Trophoblast cell (in vitro differentiated cells and primary cell): ENCODE results near the gene OR8D2.

Source experiments
- DNase-seq, 2 donors: peaks; one replicate each; pipeline ENCODE4 v3.0.0-alpha.2; 2016
- H2AFZ ChIP-seq: 2 replicates; pipeline ENCODE4 v1.6.1; 2013; ENCODE audit warnings: low read length, moderate library complexity, mild to moderate bottlenecking; ENCODE audit not compliant: insufficient read depth, poor library complexity
- H2AK5ac ChIP-seq: 2 replicates; pipeline ENCODE4 v1.6.1; 2013; ENCODE audit warnings: mild to moderate bottlenecking, low read length
- H2BK120ac ChIP-seq: 2 replicates; pipeline ENCODE4 v1.6.1; 2013; ENCODE audit warnings: low read length, mild to moderate bottlenecking, moderate library complexity; ENCODE audit not compliant: insufficient read depth, poor library complexity
- H2BK12ac ChIP-seq: 2 replicates; pipeline ENCODE4 v1.6.1; 2013; ENCODE audit warnings: mild to moderate bottlenecking, low read length, moderate library complexity
- H2BK5ac ChIP-seq: 2 replicates; pipeline ENCODE4 v1.6.1; 2013; ENCODE audit warnings: low read length, low read depth, moderate library complexity, mild to moderate bottlenecking; ENCODE audit not compliant: poor library complexity
- H3K14ac ChIP-seq: 2 replicates; pipeline ENCODE4 v1.6.1; 2013; ENCODE audit warnings: mild to moderate bottlenecking, low read length
- H3K18ac ChIP-seq: 2 replicates; pipeline ENCODE4 v1.6.1; 2013; ENCODE audit warnings: mild to moderate bottlenecking, low read length
- H3K23ac ChIP-seq: 2 replicates; pipeline ENCODE4 v1.6.1; 2013; ENCODE audit warnings: low read length
- H3K27ac ChIP-seq: 2 replicates; pipeline ENCODE4 v1.5.1; 2013; ENCODE audit warnings: low read depth, mild to moderate bottlenecking, inconsistent platforms, low read length, moderate library complexity
- H3K27me3 ChIP-seq: 2 replicates; pipeline ENCODE4 v1.6.1; 2013; ENCODE audit warnings: inconsistent platforms, mild to moderate bottlenecking, low read length, moderate library complexity; ENCODE audit not compliant: insufficient read depth
- H3K36me3 ChIP-seq, 2 experiments: 1 replicate in 1 of 2; 2 replicates in 1 of 2; pipeline ENCODE4 v1.6.1; 2013; ENCODE audit warnings: low read length in 2 of 2, mild to moderate bottlenecking in 2 of 2, moderate library complexity in 1 of 2; ENCODE audit not compliant: insufficient read depth in 2 of 2, control insufficient read depth in 1 of 2
- H3K4ac ChIP-seq: 2 replicates; pipeline ENCODE4 v1.6.1; 2013; ENCODE audit warnings: low read depth, mild to moderate bottlenecking, low read length, moderate library complexity
- H3K4me1 ChIP-seq, 2 experiments: 1 replicate in 1 of 2; 2 replicates in 1 of 2; pipeline ENCODE4 v1.6.1; 2013; ENCODE audit warnings: low read length in 2 of 2, mild to moderate bottlenecking in 2 of 2, moderate library complexity in 1 of 2; ENCODE audit not compliant: insufficient read depth in 2 of 2, control insufficient read depth in 1 of 2
- H3K4me2 ChIP-seq: 2 replicates; pipeline ENCODE4 v1.6.1; 2013; ENCODE audit warnings: inconsistent platforms, mild to moderate bottlenecking, low read length, moderate library complexity
- H3K4me3 ChIP-seq: 2 replicates; pipeline ENCODE4 v1.5.1; 2013; ENCODE audit warnings: mild to moderate bottlenecking, low read depth, low read length, inconsistent platforms
- H3K79me1 ChIP-seq: one replicate; pipeline ENCODE4 v1.6.1; 2013; ENCODE audit warnings: low read length
- H3K79me2 ChIP-seq: 2 replicates; pipeline ENCODE4 v1.6.1; 2013; ENCODE audit warnings: low read length, mild to moderate bottlenecking; ENCODE audit not compliant: control insufficient read depth, insufficient read depth, poor library complexity
- H3K9ac ChIP-seq: 2 replicates; pipeline ENCODE4 v1.6.1; 2013; ENCODE audit warnings: mild to moderate bottlenecking, low read length
- H3K9me3 ChIP-seq: 2 replicates; pipeline ENCODE4 v1.6.1; 2013; ENCODE audit warnings: low read depth, mild to moderate bottlenecking, control low read depth, inconsistent platforms, low read length; ENCODE audit not compliant: insufficient read depth
- H4K12ac ChIP-seq: 2 replicates; pipeline ENCODE4 v1.6.1; 2013; ENCODE audit warnings: low read depth, mild to moderate bottlenecking, low read length, moderate library complexity
- H4K8ac ChIP-seq: 2 replicates; pipeline ENCODE4 v1.6.1; 2013; ENCODE audit warnings: low read depth, mild to moderate bottlenecking, low read length, moderate library complexity
- H4K91ac ChIP-seq: one replicate; pipeline ENCODE4 v1.6.1; 2013; ENCODE audit warnings: low read depth, mild to moderate bottlenecking, low read length, moderate library complexity
- WGBS: extraction: QIAGEN DNeasy Blood & Tissue Kit; methylation state at CpG from one replicate; pipeline ENCODE4 v1.1.7; 2013; ENCODE audit warnings: missing lambda C conversion rate; ENCODE audit not compliant: insufficient read length, insufficient coverage; ENCODE audit errors: extremely low coverage; 5-methylcytosine and 5-hydroxymethylcytosine counted together

OR8D2 gene

GRCh38 chr11:124313131-124313530, 6.9 kb downstream of the OR8D2 start:
- Histone ChIP-seq H4K8ac (no peak overlapping the region), H3K79me2 (no peaks in the 10 kb centered on the region), H3K36me3 (no peaks in the 10 kb centered on the region)

GRCh38 chr11:124311670-124312069, 8.3 kb downstream of the OR8D2 start:
- no peak overlapping the region for H2BK5ac ChIP-seq
- no peak overlapping the region for H4K91ac ChIP-seq
- no peaks in the 10 kb centered on the region for H3K4me1 ChIP-seq
- H2AFZ ChIP-seq: no peak overlapping the region
- H3K4ac ChIP-seq: no peak overlapping the region
- H3K27ac ChIP-seq: no peak overlapping the region
- H3K23ac ChIP-seq: no peak overlapping the region
- no peaks in the 10 kb centered on the region for H3K79me2 ChIP-seq
- H3K36me3 ChIP-seq: no peaks in the 10 kb centered on the region
- H3K4me3 ChIP-seq: no peak overlapping the region
- no peak overlapping the region for H2BK12ac ChIP-seq
- no peaks in the 10 kb centered on the region for H3K79me1 ChIP-seq
- no peak overlapping the region for H2AK5ac ChIP-seq
- H3K14ac ChIP-seq: no peak overlapping the region
- no peaks in the 10 kb centered on the region for H3K27me3 ChIP-seq
- H3K18ac ChIP-seq: no peak overlapping the region
- no peak overlapping the region for H2BK120ac ChIP-seq
- no peak overlapping the region for H3K9ac ChIP-seq
- no peaks in the 10 kb centered on the region for H3K9me3 ChIP-seq
- no peak for DNase-seq
- no peak overlapping the region for H4K8ac ChIP-seq
- no peak overlapping the region for H3K4me2 ChIP-seq
- H4K12ac ChIP-seq: no peak overlapping the region

More at GRCh38 chr11:124313131-124313530, 6.9 kb downstream of the OR8D2 start:
- WGBS: no CpG with 5 or more reads among the region's 4 CpGs
- no peak overlapping the region for H4K91ac ChIP-seq
- H3K9ac ChIP-seq: no peak overlapping the region
- H3K4ac ChIP-seq: no peak overlapping the region
- no peaks in the 10 kb centered on the region for H3K9me3 ChIP-seq
- no peak overlapping the region for H3K18ac ChIP-seq
- no peak overlapping the region for H3K27ac ChIP-seq
- no peak overlapping the region for H2BK5ac ChIP-seq
- no peak overlapping the region for H3K23ac ChIP-seq
- H2AK5ac ChIP-seq: no peak overlapping the region
- DNase-seq: no peak
- H3K14ac ChIP-seq: no peak overlapping the region
- no peak overlapping the region for H3K4me3 ChIP-seq
- no peak overlapping the region for H2BK12ac ChIP-seq
- H2BK120ac ChIP-seq: no peak overlapping the region
- no peaks in the 10 kb centered on the region for H3K27me3 ChIP-seq
- H3K4me2 ChIP-seq: no peak overlapping the region
- H3K79me1 ChIP-seq: no peaks in the 10 kb centered on the region
- no peak overlapping the region for H2AFZ ChIP-seq
- H4K12ac ChIP-seq: no peak overlapping the region
- no peaks in the 10 kb centered on the region for H3K4me1 ChIP-seq

- Histone ChIP-seq H3K9ac (no peak overlapping the region), H3K27ac (no peak overlapping the region), H2AFZ (no peak overlapping the region), H3K4ac (no peak overlapping the region), H2BK120ac (no peak overlapping the region), H4K91ac (no peak overlapping the region), H3K14ac (no peak overlapping the region), H3K23ac (no peak overlapping the region), H4K12ac (no peak overlapping the region), H3K18ac (no peak overlapping the region), H3K4me3 (no peak overlapping the region), H2BK5ac (no peak overlapping the region), H2BK12ac (no peak overlapping the region), H3K9me3 (no peaks in the 10 kb centered on the region), H3K4me2 (no peak overlapping the region), H3K27me3 (no peaks in the 10 kb centered on the region), H3K79me2 (no peaks in the 10 kb centered on the region), H3K4me1 (no peaks in the 10 kb centered on the region), H3K36me3 (no peaks in the 10 kb centered on the region), H2AK5ac (no peak overlapping the region), H3K79me1 (no peaks in the 10 kb centered on the region), H4K8ac (no peak overlapping the region)
- WGBS: no CpG with 5 or more reads among the region's 5 CpGs
- no peak for DNase-seq
Observed at GRCh38 chr11:124311269-124311668, 8.7 kb downstream of the OR8D2 start.

GRCh38 chr11:124310721-124311120, 9.3 kb downstream of the OR8D2 start:
- no peaks in the 10 kb centered on the region for H3K79me2 ChIP-seq
- no peak overlapping the region for H2BK12ac ChIP-seq
- H3K4me3 ChIP-seq: no peak overlapping the region
- H2AK5ac ChIP-seq: no peak overlapping the region
- H3K9ac ChIP-seq: no peak overlapping the region
- H4K91ac ChIP-seq: no peak overlapping the region
- no peak overlapping the region for H2BK5ac ChIP-seq
- H3K4me1 ChIP-seq: no peaks in the 10 kb centered on the region
- H2BK120ac ChIP-seq: no peak overlapping the region
- H3K36me3 ChIP-seq: no peaks in the 10 kb centered on the region
- no peaks in the 10 kb centered on the region for H3K9me3 ChIP-seq
- DNase-seq: no peak
- H3K4me2 ChIP-seq: no peak overlapping the region
- no peak overlapping the region for H3K4ac ChIP-seq
- no peak overlapping the region for H2AFZ ChIP-seq
- H3K23ac ChIP-seq: no peak overlapping the region
- no peaks in the 10 kb centered on the region for H3K79me1 ChIP-seq
- no peak overlapping the region for H3K18ac ChIP-seq
- no peaks in the 10 kb centered on the region for H3K27me3 ChIP-seq
- H4K12ac ChIP-seq: no peak overlapping the region
- H3K14ac ChIP-seq: no peak overlapping the region
- H4K8ac ChIP-seq: no peak overlapping the region
- no peak overlapping the region for H3K27ac ChIP-seq

- Histone ChIP-seq H3K4me3 (no peak overlapping the region), H2BK120ac (no peak overlapping the region), H3K23ac (no peak overlapping the region), H2BK5ac (no peak overlapping the region), H3K9ac (no peak overlapping the region), H4K91ac (no peak overlapping the region), H3K9me3 (no peaks in the 10 kb centered on the region), H3K4me1 (no peaks in the 10 kb centered on the region), H4K12ac (no peak overlapping the region), H2BK12ac (no peak overlapping the region), H2AFZ (no peak overlapping the region), H3K79me2 (no peaks in the 10 kb centered on the region), H3K14ac (no peak overlapping the region), H3K27me3 (no peaks in the 10 kb centered on the region), H3K4me2 (no peak overlapping the region), H3K4ac (no peak overlapping the region), H3K79me1 (no peaks in the 10 kb centered on the region), H2AK5ac (no peak overlapping the region), H3K18ac (no peak overlapping the region), H3K27ac (no peak overlapping the region), H4K8ac (no peak overlapping the region), H3K36me3 (no peaks in the 10 kb centered on the region)
- DNase-seq: no peak
Observed at GRCh38 chr11:124307093-124307492, 12.9 kb downstream of the OR8D2 start.
